Naive B cell (primary cell): ENCODE data around the gene LGI1. TPM values are rescaled to one million over a fixed set of nuclear protein-coding genes. Genes with fewer than 3 reads are reported as not detected.
A peak's percentile ranks its signal among the peaks of the same experiment; 100 is the strongest.

Experiments
- ATAC-seq, 2 donors: fragments of 150-1000 bp; cut with Tn5 transposase; 2 replicates each; pipeline ENCODE4 v1.10.0; 2021; ENCODE audit warnings: low read depth in 2 of 2, mild to moderate bottlenecking in 2 of 2, moderate library complexity in 2 of 2
- DNase-seq: peaks from one replicate; pipeline ENCODE4 v3.0.0; 2022
- H3K27ac Mint-ChIP-seq, 6 donors: one replicate each; pipeline ENCODE4 v1.8.0; 2020 to 2022; ENCODE audit warnings: mild to moderate bottlenecking in 6 of 6, mixed read lengths in 6 of 6, moderate library complexity in 5 of 6, inconsistent platforms in 2 of 6
- H3K27me3 Mint-ChIP-seq, 3 donors: one replicate each; pipeline ENCODE4 v1.8.0; 2021 to 2022; ENCODE audit warnings: mixed read lengths in 3 of 3, mild to moderate bottlenecking in 1 of 3
- H3K36me3 Mint-ChIP-seq, 2 donors: one replicate each; pipeline ENCODE4 v1.8.0; 2020 to 2022; ENCODE audit warnings: mixed read lengths in 2 of 2, inconsistent platforms in 1 of 2, mild to moderate bottlenecking in 1 of 2
- H3K4me1 Mint-ChIP-seq, 3 donors: one replicate each; pipeline ENCODE4 v1.8.0; 2020 to 2022; ENCODE audit warnings: mixed read lengths in 3 of 3, inconsistent platforms in 1 of 3, mild to moderate bottlenecking in 1 of 3, moderate library complexity in 1 of 3
- H3K4me3 Mint-ChIP-seq, 8 donors: one replicate each; pipeline ENCODE4 v1.8.0; 2020 to 2022; ENCODE audit warnings: mild to moderate bottlenecking in 8 of 8, mixed read lengths in 8 of 8, moderate library complexity in 8 of 8, inconsistent platforms in 2 of 8
- H3K9me3 Mint-ChIP-seq, 7 donors: one replicate each; pipeline ENCODE4 v1.8.0; 2020 to 2022; ENCODE audit warnings: mixed read lengths in 7 of 7, mild to moderate bottlenecking in 5 of 7, inconsistent platforms in 2 of 7, moderate library complexity in 1 of 7
- polyA plus RNA-seq, 6 donors: library from polyadenylated mRNA; unstranded; fragments of 300-500 nt; fragmentation: Illumina TruSeq; gene quantifications; one replicate each; pipeline ENCODE4 v1.2.3, GENCODE V29; 2021; ENCODE audit warnings: low read depth in 6 of 6

Gene LGI1
- not detected for polyA plus RNA-seq

GRCh38 chr10:93757801-93758507 is at the start of gene LGI1:
TSS of gene LGI1 (plus strand) at chr10:93757936. CDS start at chr10:93758145, 209 bp downstream.
- Mint-ChIP-seq H3K27me3 (peaks cover 38 to 83% (median 76%) of the 10 kb centered on the region in 3 donors), H3K36me3 (no peaks in the 10 kb centered on the region), H3K9me3 (peaks cover 0 to 2% (median 0%) of the 10 kb centered on the region in 7 donors), H3K4me1 (peaks cover 0 to 5% (median 4%) of the 10 kb centered on the region in 3 donors), H3K27ac (no peak within 1 kb of the TSS), H3K4me3 (no peak within 1 kb of the TSS)
- ATAC-seq = no peak
- no peak for DNase-seq

GRCh38 chr10:93710333-93710909 is 47.3 kb upstream of the LGI1 start:
- ATAC-seq = no peak
- Mint-ChIP-seq H3K4me3 (no peak overlapping the region), H3K27ac (no peak overlapping the region), H3K9me3 (peaks cover 0 to 2% (median 0%) of the 10 kb centered on the region in 7 donors), H3K36me3 (no peaks in the 10 kb centered on the region), H3K4me1 (no peaks in the 10 kb centered on the region), H3K27me3 (peaks cover 22 to 46% (median 27%) of the 10 kb centered on the region in 3 donors)
- no peak for DNase-seq

GRCh38 chr10:93711891-93712290 is 45.8 kb upstream of the LGI1 start:
- DNase-seq (no peak), ATAC-seq (no peak)
- H3K27ac Mint-ChIP-seq = no peak overlapping the region
- H3K9me3 Mint-ChIP-seq = peaks cover 0 to 2% (median 0%) of the 10 kb centered on the region in 7 donors
- no peaks in the 10 kb centered on the region for H3K4me1 Mint-ChIP-seq
- H3K36me3 Mint-ChIP-seq = no peaks in the 10 kb centered on the region
- H3K27me3 Mint-ChIP-seq = peaks cover 27 to 49% (median 28%) of the 10 kb centered on the region in 3 donors
- no peak overlapping the region for H3K4me3 Mint-ChIP-seq

- Mint-ChIP-seq H3K27me3 (peaks cover 23 to 49% (median 30%) of the 10 kb centered on the region in 3 donors), H3K36me3 (no peaks in the 10 kb centered on the region), H3K4me1 (no peaks in the 10 kb centered on the region), H3K4me3 (no peak overlapping the region), H3K9me3 (peaks cover 0 to 2% (median 0%) of the 10 kb centered on the region in 7 donors), H3K27ac (no peak overlapping the region)
- no peak for ATAC-seq
- no peak for DNase-seq
Measured at GRCh38 chr10:93712593-93712992, 45.1 kb upstream of the LGI1 start.

- Mint-ChIP-seq H3K4me3 (no peak overlapping the region), H3K36me3 (no peaks in the 10 kb centered on the region), H3K9me3 (peaks cover 0 to 2% (median 0%) of the 10 kb centered on the region in 7 donors), H3K27me3 (peaks cover 33 to 48% (median 44%) of the 10 kb centered on the region in 3 donors), H3K27ac (peak overlapping the region in 1 of 6 donors; percentile 3), H3K4me1 (peaks cover 0 to 4% (median 2%) of the 10 kb centered on the region in 3 donors)
- no peak for DNase-seq
- ATAC-seq = peak; percentile 33 to 58
Measured at GRCh38 chr10:93715345-93715744, 42.4 kb upstream of the LGI1 start.

- H3K27me3 Mint-ChIP-seq = peaks cover 38 to 52% (median 43%) of the 10 kb centered on the region in 3 donors
- H3K4me1 Mint-ChIP-seq = peaks cover 0 to 4% (median 2%) of the 10 kb centered on the region in 3 donors
- ATAC-seq (no peak), DNase-seq (no peak)
- no peak overlapping the region for H3K4me3 Mint-ChIP-seq
- H3K9me3 Mint-ChIP-seq = peaks cover 0 to 2% (median 0%) of the 10 kb centered on the region in 7 donors
- H3K36me3 Mint-ChIP-seq = no peaks in the 10 kb centered on the region
- no peak overlapping the region for H3K27ac Mint-ChIP-seq
Measured at GRCh38 chr10:93716766-93717165, 41.0 kb upstream of the LGI1 start.

GRCh38 chr10:93718937-93719725 is 38.6 kb upstream of the LGI1 start:
- Mint-ChIP-seq H3K27ac (peak overlapping the region in 1 of 6 donors; percentile 27), H3K27me3 (peaks cover 37 to 44% (median 38%) of the 10 kb centered on the region in 3 donors), H3K9me3 (peaks cover 0 to 2% (median 0%) of the 10 kb centered on the region in 7 donors), H3K4me3 (no peak overlapping the region), H3K4me1 (peaks cover 0 to 4% (median 2%) of the 10 kb centered on the region in 3 donors), H3K36me3 (no peaks in the 10 kb centered on the region)
- DNase-seq = no peak
- ATAC-seq = no peak

GRCh38 chr10:93719901-93720300 is 37.8 kb upstream of the LGI1 start:
- H3K27ac Mint-ChIP-seq = peak overlapping the region in 2 of 6 donors; percentile 24 to 36
- H3K36me3 Mint-ChIP-seq = no peaks in the 10 kb centered on the region
- peaks cover 0 to 2% (median 0%) of the 10 kb centered on the region in 7 donors for H3K9me3 Mint-ChIP-seq
- ATAC-seq (no peak), DNase-seq (no peak)
- peaks cover 0 to 4% (median 2%) of the 10 kb centered on the region in 3 donors for H3K4me1 Mint-ChIP-seq
- no peak overlapping the region for H3K4me3 Mint-ChIP-seq
- peaks cover 35 to 43% (median 42%) of the 10 kb centered on the region in 3 donors for H3K27me3 Mint-ChIP-seq

GRCh38 chr10:93722550-93722949 is 35.2 kb upstream of the LGI1 start:
- Mint-ChIP-seq H3K27me3 (peaks cover 40 to 51% (median 47%) of the 10 kb centered on the region in 3 donors), H3K4me1 (peaks cover 0 to 4% (median 2%) of the 10 kb centered on the region in 3 donors), H3K4me3 (no peak overlapping the region), H3K9me3 (peaks cover 0 to 2% (median 0%) of the 10 kb centered on the region in 7 donors), H3K27ac (no peak overlapping the region), H3K36me3 (no peaks in the 10 kb centered on the region)
- ATAC-seq (no peak), DNase-seq (no peak)

- Mint-ChIP-seq H3K27ac (no peak overlapping the region), H3K9me3 (peaks cover 0 to 2% (median 0%) of the 10 kb centered on the region in 7 donors), H3K4me3 (no peak overlapping the region), H3K36me3 (no peaks in the 10 kb centered on the region), H3K4me1 (peaks cover 0 to 4% (median 2%) of the 10 kb centered on the region in 3 donors), H3K27me3 (peaks cover 45 to 52% (median 47%) of the 10 kb centered on the region in 3 donors)
- DNase-seq = no peak
- ATAC-seq = no peak
Measured at GRCh38 chr10:93723153-93723552, 34.6 kb upstream of the LGI1 start.

- Mint-ChIP-seq H3K36me3 (no peaks in the 10 kb centered on the region), H3K27me3 (peaks cover 47 to 56% (median 55%) of the 10 kb centered on the region in 3 donors), H3K4me1 (no peaks in the 10 kb centered on the region), H3K27ac (no peak overlapping the region), H3K4me3 (no peak overlapping the region), H3K9me3 (no peaks in the 10 kb centered on the region)
- ATAC-seq (no peak), DNase-seq (no peak)
Measured at GRCh38 chr10:93726024-93726423, 31.7 kb upstream of the LGI1 start.

- DNase-seq (no peak), ATAC-seq (no peak)
- Mint-ChIP-seq H3K4me3 (no peak overlapping the region), H3K27me3 (peaks cover 13 to 28% (median 17%) of the 10 kb centered on the region in 3 donors), H3K9me3 (peaks cover 0 to 6% (median 4%) of the 10 kb centered on the region in 7 donors), H3K4me1 (peaks cover 10 to 14% (median 14%) of the 10 kb centered on the region in 3 donors), H3K36me3 (peaks cover 0 to 7% of the 10 kb centered on the region in 2 donors), H3K27ac (no peak overlapping the region)
Measured at GRCh38 chr10:93741367-93741766, 16.4 kb upstream of the LGI1 start.
